ENCODE data around the gene FHIT.

DNA sequence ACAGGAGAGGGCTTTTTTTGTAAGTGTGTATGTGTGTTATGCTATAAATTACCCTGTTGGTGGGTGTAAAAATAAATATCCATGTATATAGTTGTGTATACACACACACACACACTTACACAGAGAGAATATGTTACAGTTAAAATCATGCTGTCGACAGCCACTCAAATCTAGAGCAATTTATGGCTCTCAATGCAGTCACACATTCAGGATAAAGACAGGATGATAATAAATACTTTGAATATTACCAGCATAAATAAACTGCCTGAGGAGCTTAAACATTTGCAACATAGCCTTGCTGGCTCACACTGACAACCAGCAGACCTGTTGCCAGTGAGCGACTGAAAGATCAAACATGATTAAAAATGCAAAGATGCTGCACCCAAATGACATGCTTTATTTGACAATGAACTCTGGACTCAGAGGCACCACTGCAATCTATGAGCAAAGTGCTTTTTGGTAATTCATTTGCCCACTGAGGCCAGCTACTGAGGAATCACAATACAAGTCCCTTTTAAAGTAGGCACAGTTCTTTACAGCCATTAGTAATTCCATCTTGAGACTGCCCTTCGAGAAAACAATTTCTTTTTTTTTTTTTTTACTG, 458.9 kb downstream of the FHIT start:
- TF ChIP-seq, protein P1, sequence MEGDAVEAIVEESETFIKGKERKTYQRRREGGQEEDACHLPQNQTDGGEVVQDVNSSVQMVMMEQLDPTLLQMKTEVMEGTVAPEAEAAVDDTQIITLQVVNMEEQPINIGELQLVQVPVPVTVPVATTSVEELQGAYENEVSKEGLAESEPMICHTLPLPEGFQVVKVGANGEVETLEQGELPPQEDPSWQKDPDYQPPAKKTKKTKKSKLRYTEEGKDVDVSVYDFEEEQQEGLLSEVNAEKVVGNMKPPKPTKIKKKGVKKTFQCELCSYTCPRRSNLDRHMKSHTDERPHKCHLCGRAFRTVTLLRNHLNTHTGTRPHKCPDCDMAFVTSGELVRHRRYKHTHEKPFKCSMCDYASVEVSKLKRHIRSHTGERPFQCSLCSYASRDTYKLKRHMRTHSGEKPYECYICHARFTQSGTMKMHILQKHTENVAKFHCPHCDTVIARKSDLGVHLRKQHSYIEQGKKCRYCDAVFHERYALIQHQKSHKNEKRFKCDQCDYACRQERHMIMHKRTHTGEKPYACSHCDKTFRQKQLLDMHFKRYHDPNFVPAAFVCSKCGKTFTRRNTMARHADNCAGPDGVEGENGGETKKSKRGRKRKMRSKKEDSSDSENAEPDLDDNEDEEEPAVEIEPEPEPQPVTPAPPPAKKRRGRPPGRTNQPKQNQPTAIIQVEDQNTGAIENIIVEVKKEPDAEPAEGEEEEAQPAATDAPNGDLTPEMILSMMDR (IDR thresholded peaks at IDR 0.05) = no peak
- no peak for TF ChIP-seq POLR2A (IDR thresholded peaks at IDR 0.05)
